Measurements from ENCODE around the gene F2RL2. TPM values are rescaled to one million over a fixed set of nuclear protein-coding genes. Genes with fewer than 3 reads are reported as not detected.

The F2RL2 gene
- polyA plus RNA-seq, result 5.4 TPM
- long read RNA-seq, donor 1, result 0 reads
- long read RNA-seq, donor 2, transcript F2RL2-201 (2 exons, 3,429 nt), result major isoform, 8 of 58 reads
- long read RNA-seq, donor 2, partial matches to known transcripts, result 50 of 58 reads
- long read RNA-seq, donor 2, other reads (novel, unspliced or antisense), result 0 of 58 reads
- long read RNA-seq, donor 3, partial matches to known transcripts, result 0 of 2 reads
- long read RNA-seq, donor 3, other reads (novel, unspliced or antisense), result 0 of 2 reads
- long read RNA-seq, donor 4, result 0 reads
- long read RNA-seq, donor 5, result 0 reads
- long read RNA-seq, donor 6, partial matches to known transcripts, result 0 of 1 reads
- long read RNA-seq, donor 6, other reads (novel, unspliced or antisense), result 0 of 1 reads
- long read RNA-seq, donor 7, partial matches to known transcripts, result 0 of 1 reads
- long read RNA-seq, donor 7, other reads (novel, unspliced or antisense), result 0 of 1 reads
- long read RNA-seq, donor 8, transcript F2RL2-201 (2 exons, 3,429 nt), result major isoform, 5 of 5 reads
- long read RNA-seq, donor 8, partial matches to known transcripts, result 0 of 5 reads
- long read RNA-seq, donor 8, other reads (novel, unspliced or antisense), result 0 of 5 reads
- long read RNA-seq, donor 9, partial matches to known transcripts, result 0 of 1 reads
- long read RNA-seq, donor 9, other reads (novel, unspliced or antisense), result 0 of 1 reads
- long read RNA-seq, donor 10, result 0 reads
- long read RNA-seq, donor 11, partial matches to known transcripts, result 0 of 2 reads
- long read RNA-seq, donor 11, other reads (novel, unspliced or antisense), result 0 of 2 reads

- no peaks in the 10 kb centered on the region for H3K4me1 ChIP-seq (ENCODE audit: control insufficient read depth, insufficient read depth, low read length)
- WGBS (ENCODE audit: insufficient coverage, low lambda C conversion rate), result no CpG with 5 or more reads among the region's 7 CpGs
- H3K27ac ChIP-seq (ENCODE audit: low read length), result no peak within 1 kb of the TSS
- no peaks in the 10 kb centered on the region for H3K9me3 ChIP-seq (ENCODE audit: control insufficient read depth, low read depth, low read length)
- H3K4me3 ChIP-seq (ENCODE audit: low read length), result peak within 1 kb of the TSS; percentile 5
- no peaks in the 10 kb centered on the region for H3K27me3 ChIP-seq (ENCODE audit: control insufficient read depth, insufficient read depth, low read length)
- peak; percentile 16 to 28 for DNase-seq
- no peaks in the 10 kb centered on the region for H3K36me3 ChIP-seq (ENCODE audit: control insufficient read depth, insufficient read depth, low read length)
These were observed at the start of gene F2RL2 for GRCh38 chr5:76622973-76623596. F2RL2 (minus strand) TSS chr5:76623403; CDS start chr5:76623230, 173 bp downstream.

GRCh38 chr5:76672242-76672641 lies 49.0 kb upstream of the F2RL2 start:
- WGBS (ENCODE audit: insufficient coverage, low lambda C conversion rate), result 86% methylated on average over 1 of the region's 2 CpGs
- H3K9me3 ChIP-seq (ENCODE audit: control insufficient read depth, low read depth, low read length), result no peaks in the 10 kb centered on the region
- no peak for DNase-seq
- H3K4me3 ChIP-seq (ENCODE audit: low read length), result no peak overlapping the region
- peaks cover 5% of the 10 kb centered on the region for H3K4me1 ChIP-seq (ENCODE audit: control insufficient read depth, insufficient read depth, low read length)
- H3K27ac ChIP-seq (ENCODE audit: low read length), result no peak overlapping the region
- peaks cover 3% of the 10 kb centered on the region for H3K36me3 ChIP-seq (ENCODE audit: control insufficient read depth, insufficient read depth, low read length)
- no peaks in the 10 kb centered on the region for H3K27me3 ChIP-seq (ENCODE audit: control insufficient read depth, insufficient read depth, low read length)

- Histone ChIP-seq H3K9me3 (ENCODE audit: control insufficient read depth, low read depth, low read length) (no peaks in the 10 kb centered on the region), H3K4me3 (ENCODE audit: low read length) (no peak overlapping the region), H3K27me3 (ENCODE audit: control insufficient read depth, insufficient read depth, low read length) (no peaks in the 10 kb centered on the region), H3K4me1 (ENCODE audit: control insufficient read depth, insufficient read depth, low read length) (peaks cover 5% of the 10 kb centered on the region), H3K27ac (ENCODE audit: low read length) (no peak overlapping the region), H3K36me3 (ENCODE audit: control insufficient read depth, insufficient read depth, low read length) (peaks cover 3% of the 10 kb centered on the region)
- no peak for DNase-seq
- no CpG with 5 or more reads among the region's 3 CpGs for WGBS (ENCODE audit: insufficient coverage, low lambda C conversion rate)
These were observed 47.3 kb upstream of the F2RL2 start for GRCh38 chr5:76670508-76670907.

GRCh38 chr5:76669245-76669644 lies 46.0 kb upstream of the F2RL2 start:
- no peak overlapping the region for H3K4me3 ChIP-seq (ENCODE audit: low read length)
- 100% methylated on average over 2 of the region's 5 CpGs for WGBS (ENCODE audit: insufficient coverage, low lambda C conversion rate)
- peaks cover 5% of the 10 kb centered on the region for H3K4me1 ChIP-seq (ENCODE audit: control insufficient read depth, insufficient read depth, low read length)
- H3K9me3 ChIP-seq (ENCODE audit: control insufficient read depth, low read depth, low read length), result no peaks in the 10 kb centered on the region
- H3K36me3 ChIP-seq (ENCODE audit: control insufficient read depth, insufficient read depth, low read length), result peaks cover 3% of the 10 kb centered on the region
- H3K27ac ChIP-seq (ENCODE audit: low read length), result no peak overlapping the region
- DNase-seq, result no peak
- H3K27me3 ChIP-seq (ENCODE audit: control insufficient read depth, insufficient read depth, low read length), result no peaks in the 10 kb centered on the region

GRCh38 chr5:76667495-76667894 lies 44.3 kb upstream of the F2RL2 start:
- no peaks in the 10 kb centered on the region for H3K9me3 ChIP-seq (ENCODE audit: control insufficient read depth, low read depth, low read length)
- H3K4me1 ChIP-seq (ENCODE audit: control insufficient read depth, insufficient read depth, low read length), result no peaks in the 10 kb centered on the region
- DNase-seq, result no peak
- no peak overlapping the region for H3K27ac ChIP-seq (ENCODE audit: low read length)
- no peaks in the 10 kb centered on the region for H3K27me3 ChIP-seq (ENCODE audit: control insufficient read depth, insufficient read depth, low read length)
- H3K4me3 ChIP-seq (ENCODE audit: low read length), result no peak overlapping the region
- H3K36me3 ChIP-seq (ENCODE audit: control insufficient read depth, insufficient read depth, low read length), result peaks cover 5% of the 10 kb centered on the region
- WGBS (ENCODE audit: insufficient coverage, low lambda C conversion rate), result no CpG with 5 or more reads among the region's 2 CpGs

- H3K27ac ChIP-seq (ENCODE audit: low read length), result no peak overlapping the region
- H3K27me3 ChIP-seq (ENCODE audit: control insufficient read depth, insufficient read depth, low read length), result no peaks in the 10 kb centered on the region
- H3K4me1 ChIP-seq (ENCODE audit: control insufficient read depth, insufficient read depth, low read length), result no peaks in the 10 kb centered on the region
- no peak for DNase-seq
- no peak overlapping the region for H3K4me3 ChIP-seq (ENCODE audit: low read length)
- no peaks in the 10 kb centered on the region for H3K9me3 ChIP-seq (ENCODE audit: control insufficient read depth, low read depth, low read length)
- 94% methylated on average over 2 of the region's 6 CpGs for WGBS (ENCODE audit: insufficient coverage, low lambda C conversion rate)
- H3K36me3 ChIP-seq (ENCODE audit: control insufficient read depth, insufficient read depth, low read length), result peaks cover 4% of the 10 kb centered on the region
These were observed 40.9 kb upstream of the F2RL2 start for GRCh38 chr5:76664079-76664478.

GRCh38 chr5:76663573-76663972 lies 40.4 kb upstream of the F2RL2 start:
- WGBS (ENCODE audit: insufficient coverage, low lambda C conversion rate), result no CpG with 5 or more reads among the region's 3 CpGs
- no peaks in the 10 kb centered on the region for H3K9me3 ChIP-seq (ENCODE audit: control insufficient read depth, low read depth, low read length)

GRCh38 chr5:76662521-76662920 lies 39.3 kb upstream of the F2RL2 start:
- DNase-seq, result no peak
- H3K27ac ChIP-seq (ENCODE audit: low read length), result no peak overlapping the region
- no peaks in the 10 kb centered on the region for H3K4me1 ChIP-seq (ENCODE audit: control insufficient read depth, insufficient read depth, low read length)
- no CpG with 5 or more reads among the region's 5 CpGs for WGBS (ENCODE audit: insufficient coverage, low lambda C conversion rate)
- no peak overlapping the region for H3K4me3 ChIP-seq (ENCODE audit: low read length)
- H3K36me3 ChIP-seq (ENCODE audit: control insufficient read depth, insufficient read depth, low read length), result peaks cover 4% of the 10 kb centered on the region
- H3K9me3 ChIP-seq (ENCODE audit: control insufficient read depth, low read depth, low read length), result no peaks in the 10 kb centered on the region
- no peaks in the 10 kb centered on the region for H3K27me3 ChIP-seq (ENCODE audit: control insufficient read depth, insufficient read depth, low read length)

More at GRCh38 chr5:76663573-76663972, 40.4 kb upstream of the F2RL2 start:
- Histone ChIP-seq H3K4me1 (ENCODE audit: control insufficient read depth, insufficient read depth, low read length) (no peaks in the 10 kb centered on the region), H3K27ac (ENCODE audit: low read length) (no peak overlapping the region), H3K36me3 (ENCODE audit: control insufficient read depth, insufficient read depth, low read length) (peaks cover 4% of the 10 kb centered on the region), H3K4me3 (ENCODE audit: low read length) (no peak overlapping the region), H3K27me3 (ENCODE audit: control insufficient read depth, insufficient read depth, low read length) (no peaks in the 10 kb centered on the region)
- no peak for DNase-seq

- no peak for DNase-seq
- Histone ChIP-seq H3K36me3 (ENCODE audit: control insufficient read depth, insufficient read depth, low read length) (peaks cover 4% of the 10 kb centered on the region), H3K4me3 (ENCODE audit: low read length) (no peak overlapping the region), H3K27me3 (ENCODE audit: control insufficient read depth, insufficient read depth, low read length) (no peaks in the 10 kb centered on the region), H3K9me3 (ENCODE audit: control insufficient read depth, low read depth, low read length) (no peaks in the 10 kb centered on the region), H3K27ac (ENCODE audit: low read length) (no peak overlapping the region), H3K4me1 (ENCODE audit: control insufficient read depth, insufficient read depth, low read length) (no peaks in the 10 kb centered on the region)
- WGBS (ENCODE audit: insufficient coverage, low lambda C conversion rate), result 33% methylated on average over 2 of the region's 2 CpGs
These were observed 37.2 kb upstream of the F2RL2 start for GRCh38 chr5:76660360-76660759.

GRCh38 chr5:76657683-76658311 lies 34.6 kb upstream of the F2RL2 start:
- peak overlapping the region; percentile 35 for H3K27ac ChIP-seq (ENCODE audit: low read length)
- DNase-seq, result peak; percentile 58 to 66

More at GRCh38 chr5:76657683-76658311, 34.6 kb upstream of the F2RL2 start:
- 20% methylated on average over 2 of the region's 6 CpGs for WGBS (ENCODE audit: insufficient coverage, low lambda C conversion rate)
- Histone ChIP-seq H3K4me1 (ENCODE audit: control insufficient read depth, insufficient read depth, low read length) (no peaks in the 10 kb centered on the region), H3K27me3 (ENCODE audit: control insufficient read depth, insufficient read depth, low read length) (no peaks in the 10 kb centered on the region), H3K4me3 (ENCODE audit: low read length) (no peak overlapping the region), H3K36me3 (ENCODE audit: control insufficient read depth, insufficient read depth, low read length) (peaks cover 2% of the 10 kb centered on the region), H3K9me3 (ENCODE audit: control insufficient read depth, low read depth, low read length) (no peaks in the 10 kb centered on the region)

Measured in large intestine (tissue), 12 donors.